ENCODE data around the gene GRB7.

GRB7 gene

GRCh38 chr17:39793301-39793872, 55.6 kb downstream of the GRB7 start:
- no peak overlapping the region for H3K4me3 ChIP-seq (ENCODE audit: extremely low read depth, insufficient read depth, low read length, poor library complexity, severe bottlenecking)
- no peak overlapping the region for H3K27ac ChIP-seq (ENCODE audit: low read depth, low read length, severe bottlenecking)
- no peaks in the 10 kb centered on the region for H3K9me3 ChIP-seq (ENCODE audit: control insufficient read depth, low read length)
- H3K4me1 ChIP-seq (ENCODE audit: control insufficient read depth, insufficient read depth, low read length, poor library complexity, severe bottlenecking), result no peaks in the 10 kb centered on the region
- H3K36me3 ChIP-seq (ENCODE audit: control insufficient read depth, insufficient read depth, low read length), result no peaks in the 10 kb centered on the region
- WGBS, 2 experiments (ENCODE audit: insufficient coverage in 2 of 2), result 100% methylated on average over 1 of the region's 3 CpGs; no CpG with 5 or more reads in 1 of the 2 experiments

GRCh38 chr17:39794249-39794970, 56.7 kb downstream of the GRB7 start:
- Histone ChIP-seq H3K4me3 (ENCODE audit: extremely low read depth, insufficient read depth, low read length, poor library complexity, severe bottlenecking) (no peak overlapping the region), H3K4me1 (ENCODE audit: control insufficient read depth, insufficient read depth, low read length, poor library complexity, severe bottlenecking) (no peaks in the 10 kb centered on the region), H3K9me3 (ENCODE audit: control insufficient read depth, low read length) (no peaks in the 10 kb centered on the region), H3K27ac (ENCODE audit: low read depth, low read length, severe bottlenecking) (no peak overlapping the region), H3K36me3 (ENCODE audit: control insufficient read depth, insufficient read depth, low read length) (no peaks in the 10 kb centered on the region)
- 100% methylated on average over 1 of the region's 2 CpGs; no CpG with 5 or more reads in 1 of the 2 experiments for WGBS, 2 experiments (ENCODE audit: insufficient coverage in 2 of 2)
